Measurements from ENCODE around the gene PCSK4.

GRCh38 chr19:1494115-1494815, 4.1 kb upstream of the PCSK4 start:
- TF ChIP-seq, protein P1, sequence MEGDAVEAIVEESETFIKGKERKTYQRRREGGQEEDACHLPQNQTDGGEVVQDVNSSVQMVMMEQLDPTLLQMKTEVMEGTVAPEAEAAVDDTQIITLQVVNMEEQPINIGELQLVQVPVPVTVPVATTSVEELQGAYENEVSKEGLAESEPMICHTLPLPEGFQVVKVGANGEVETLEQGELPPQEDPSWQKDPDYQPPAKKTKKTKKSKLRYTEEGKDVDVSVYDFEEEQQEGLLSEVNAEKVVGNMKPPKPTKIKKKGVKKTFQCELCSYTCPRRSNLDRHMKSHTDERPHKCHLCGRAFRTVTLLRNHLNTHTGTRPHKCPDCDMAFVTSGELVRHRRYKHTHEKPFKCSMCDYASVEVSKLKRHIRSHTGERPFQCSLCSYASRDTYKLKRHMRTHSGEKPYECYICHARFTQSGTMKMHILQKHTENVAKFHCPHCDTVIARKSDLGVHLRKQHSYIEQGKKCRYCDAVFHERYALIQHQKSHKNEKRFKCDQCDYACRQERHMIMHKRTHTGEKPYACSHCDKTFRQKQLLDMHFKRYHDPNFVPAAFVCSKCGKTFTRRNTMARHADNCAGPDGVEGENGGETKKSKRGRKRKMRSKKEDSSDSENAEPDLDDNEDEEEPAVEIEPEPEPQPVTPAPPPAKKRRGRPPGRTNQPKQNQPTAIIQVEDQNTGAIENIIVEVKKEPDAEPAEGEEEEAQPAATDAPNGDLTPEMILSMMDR (IDR thresholded peaks at IDR 0.05): no peak
- TF ChIP-seq NPAS2 (CRISPR knock-in tag; IDR thresholded peaks at IDR 0.05; ENCODE audit: borderline replicate concordance): no peak

All from A549 (cell line).